SK-N-MC (cell line): Measurements from ENCODE around the gene COBL.

Source experiments
- EZH2 ChIP-seq: fragments of 200-600 bp; sonication (generic); IDR thresholded peaks from one replicate; pipeline ENCODE4 v1.6.1; 2017; ENCODE audit warnings: antibody characterized with exemption
- POLR2AphosphoS5 ChIP-seq: IDR thresholded peaks from 2 replicates; pipeline ENCODE4 v1.6.1; 2012; ENCODE audit warnings: mild to moderate bottlenecking, low read depth, low read length, borderline replicate concordance

- no peak for TF ChIP-seq EZH2
- TF ChIP-seq POLR2AphosphoS5, result no peak
Observed at GRCh38 chr7:51046482-51046881, 270.1 kb downstream of the COBL start.
